Natural killer cell (primary cell): ENCODE results near the gene SHOC2. TPM values are rescaled to one million over a fixed set of nuclear protein-coding genes. Genes with fewer than 3 reads are reported as not detected.

Source experiments
- ATAC-seq, 3 donors: fragments of 150-1000 bp in 2 of 3; fragments of 200-7000 bp in 1 of 3; cut with Tn5 transposase; 1 replicate in 1 of 3; 2 replicates in 2 of 3; pipeline ENCODE4 v1.10.0; 2021; ENCODE audit warnings: mild to moderate bottlenecking in 2 of 3, moderate library complexity in 2 of 3
- DNase-seq, 2 donors: peaks; one replicate each; pipeline versions ENCODE4 v3.0.0 to v3.0.0-alpha.2; 2013 to 2021; ENCODE audit warnings: mixed read lengths in 1 of 2
- H3K27ac ChIP-seq: one replicate; pipeline ENCODE4 v1.5.1; 2013; ENCODE audit warnings: mild to moderate bottlenecking, low read length
- H3K27me3 ChIP-seq: one replicate; pipeline ENCODE4 v1.6.1; 2013; ENCODE audit warnings: low read length; ENCODE audit not compliant: control insufficient read depth, insufficient read depth
- H3K36me3 ChIP-seq: one replicate; pipeline ENCODE4 v1.6.1; 2013; ENCODE audit warnings: low read length; ENCODE audit not compliant: control insufficient read depth, insufficient read depth
- H3K4me1 ChIP-seq: one replicate; pipeline ENCODE4 v1.6.1; 2013; ENCODE audit warnings: low read length; ENCODE audit not compliant: control insufficient read depth, insufficient read depth
- H3K4me3 ChIP-seq: one replicate; pipeline ENCODE4 v1.5.1; 2013; ENCODE audit warnings: low read length
- H3K9me3 ChIP-seq: one replicate; pipeline ENCODE4 v1.6.1; 2013; ENCODE audit warnings: low read length; ENCODE audit not compliant: control insufficient read depth, insufficient read depth
- H3K27ac Mint-ChIP-seq, 2 donors: one replicate each; pipeline ENCODE4 v1.8.0; 2022; ENCODE audit warnings: mild to moderate bottlenecking in 2 of 2, mixed read lengths in 2 of 2, moderate library complexity in 1 of 2
- H3K27me3 Mint-ChIP-seq, 2 donors: one replicate each; pipeline ENCODE4 v1.8.0; 2022; ENCODE audit warnings: low read depth in 2 of 2, mixed read lengths in 2 of 2
- H3K36me3 Mint-ChIP-seq: one replicate; pipeline ENCODE4 v1.8.0; 2022; ENCODE audit warnings: mixed read lengths
- H3K4me1 Mint-ChIP-seq, 2 donors: one replicate each; pipeline ENCODE4 v1.8.0; 2022; ENCODE audit warnings: mixed read lengths in 2 of 2
- H3K4me3 Mint-ChIP-seq: one replicate; pipeline ENCODE4 v1.8.0; 2022; ENCODE audit warnings: mild to moderate bottlenecking, moderate library complexity, mixed read lengths
- H3K9me3 Mint-ChIP-seq, 2 donors: one replicate each; pipeline ENCODE4 v1.8.0; 2022; ENCODE audit warnings: mixed read lengths in 2 of 2
- CTCF ChIP-seq: fragments of 200-600 bp; IDR thresholded peaks from one replicate; pipeline ENCODE4 v1.8.0; 2022; ENCODE audit warnings: antibody characterized with exemption
- WGBS: methylation state at CpG from one replicate; pipeline ENCODE4 v1.1.7; 2013; ENCODE audit warnings: missing lambda C conversion rate; ENCODE audit not compliant: insufficient coverage; 5-methylcytosine and 5-hydroxymethylcytosine counted together
- intact Hi-C: fragments of 100-400 bp; cut with micrococcal nuclease; formaldehyde crosslinking; loops from one replicate; pipeline ENCODE4 v1.14.2; 2022
- total RNA-seq, 4 donors: library from RNA; stranded (reverse); fragments of 120-200 nt in 1 of 4; gene quantifications; one replicate each; pipeline versions ENCODE4 v1.2.3 to v1.2.4, GENCODE V29; 2013 to 2022

The SHOC2 gene
- total RNA-seq, 3 donors from 2014 or later (not counting 1 experiment from before 2014, with no cell fraction given), result 81.8 to 87.6 (median 85.7) TPM

- Histone ChIP-seq H3K27ac (no peak overlapping the region), H3K9me3 (peaks cover 21% of the 10 kb centered on the region), H3K36me3 (no peaks in the 10 kb centered on the region), H3K4me1 (no peaks in the 10 kb centered on the region), H3K27me3 (no peaks in the 10 kb centered on the region), H3K4me3 (no peak overlapping the region)
- Mint-ChIP-seq H3K27ac (no peak overlapping the region), H3K4me1 (no peaks in the 10 kb centered on the region), H3K36me3 (peaks cover 34% of the 10 kb centered on the region), H3K9me3 (peaks cover 16 to 18% of the 10 kb centered on the region in 2 donors), H3K27me3 (peaks cover 0 to 17% of the 10 kb centered on the region in 2 donors), H3K4me3 (no peak overlapping the region)
- intact Hi-C loops, result no loop called here
- DNase-seq (no peak), ATAC-seq (no peak)
- TF ChIP-seq CTCF, result no peak
Measured at GRCh38 chr10:111037858-111038257, 118.5 kb downstream of the SHOC2 start.

GRCh38 chr10:111039522-111039921 is 120.1 kb downstream of the SHOC2 start:
- intact Hi-C loops, result no loop called here

GRCh38 chr10:111057006-111057405 is 137.6 kb downstream of the SHOC2 start:
- Histone ChIP-seq H3K4me3 (no peak overlapping the region), H3K4me1 (no peaks in the 10 kb centered on the region), H3K27ac (no peak overlapping the region), H3K9me3 (peaks cover 3% of the 10 kb centered on the region), H3K36me3 (no peaks in the 10 kb centered on the region), H3K27me3 (peaks cover 3% of the 10 kb centered on the region)
- no peaks in the 10 kb centered on the region for H3K4me1 Mint-ChIP-seq
- intact Hi-C loops, result no loop called here
- H3K27me3 Mint-ChIP-seq, result peaks cover 9 to 27% of the 10 kb centered on the region in 2 donors
- DNase-seq (no peak), ATAC-seq (no peak)
- H3K36me3 Mint-ChIP-seq, result no peaks in the 10 kb centered on the region
- H3K27ac Mint-ChIP-seq, result no peak overlapping the region
- H3K9me3 Mint-ChIP-seq, result peaks cover 2 to 5% of the 10 kb centered on the region in 2 donors
- WGBS, result no CpG with 5 or more reads among the region's 1 CpG
- H3K4me3 Mint-ChIP-seq, result no peak overlapping the region
- TF ChIP-seq CTCF, result no peak

More at GRCh38 chr10:111039522-111039921, 120.1 kb downstream of the SHOC2 start:
- H3K27ac Mint-ChIP-seq, result no peak overlapping the region
- no peak overlapping the region for H3K4me3 ChIP-seq
- no peak overlapping the region for H3K4me3 Mint-ChIP-seq
- H3K4me1 Mint-ChIP-seq, result no peaks in the 10 kb centered on the region
- TF ChIP-seq CTCF, result no peak
- H3K27me3 Mint-ChIP-seq, result peaks cover 0 to 20% of the 10 kb centered on the region in 2 donors
- no CpG with 5 or more reads among the region's 2 CpGs for WGBS
- no peaks in the 10 kb centered on the region for H3K36me3 ChIP-seq
- no peaks in the 10 kb centered on the region for H3K4me1 ChIP-seq
- H3K27ac ChIP-seq, result no peak overlapping the region
- H3K27me3 ChIP-seq, result no peaks in the 10 kb centered on the region
- peaks cover 15 to 16% of the 10 kb centered on the region in 2 donors for H3K9me3 Mint-ChIP-seq
- ATAC-seq (no peak), DNase-seq (no peak)
- H3K36me3 Mint-ChIP-seq, result peaks cover 27% of the 10 kb centered on the region
- peaks cover 14% of the 10 kb centered on the region for H3K9me3 ChIP-seq

Other genes starting within 250 kb of the SHOC2 start
- 100 to 1,000 TPM; 199 to 241 (median 222) TPM for gene PDCD4, start 47.7 kb upstream of the SHOC2 start, total RNA-seq
- 10 to 100 TPM; 27.2 to 58.6 (median 27.7) TPM for gene BBIP1, start 424 bp upstream of the SHOC2 start, total RNA-seq
- under 1 TPM in 2 of 3 donors, not detected in 1; 0.07 to 0.28 TPM for gene ADRA2A, start 157.4 kb downstream of the SHOC2 start, total RNA-seq